GM23338 (cell line): ENCODE results near the gene PACC1. TPM values are rescaled to one million over a fixed set of nuclear protein-coding genes. Genes with fewer than 3 reads are reported as not detected.

Source experiments
- ATAC-seq: fragments of 200-7000 bp; cut with Tn5 transposase; 3 replicates; pipeline ENCODE4 v1.9.1; 2020
- DNase-seq: peaks from one replicate; pipeline ENCODE4 v3.0.0-alpha.2; 2015; ENCODE audit warnings: low spot score
- H2AFZ ChIP-seq: fragments of 200-600 bp; sonication (generic); 2 replicates; pipeline ENCODE4 v1.8.0; 2016; ENCODE audit warnings: antibody characterized with exemption, mild to moderate bottlenecking, moderate library complexity
- H3F3A ChIP-seq: fragments of 200-600 bp; sonication (generic); replicated peaks from 2 replicates; pipeline ENCODE4 v1.8.0; 2017; ENCODE audit warnings: antibody characterized with exemption, mixed run types, low read depth
- H3K27ac ChIP-seq: fragments of 200-600 bp; sonication (generic); 2 replicates; pipeline ENCODE4 v1.6.1; 2016; ENCODE audit warnings: low read depth
- H3K27me3 ChIP-seq: fragments of 200-600 bp; sonication (generic); 2 replicates; pipeline ENCODE4 v1.8.0; 2016; ENCODE audit warnings: mild to moderate bottlenecking, mixed run types, moderate library complexity; ENCODE audit not compliant: insufficient read depth
- H3K36me3 ChIP-seq: fragments of 200-600 bp; sonication (generic); 2 replicates; pipeline ENCODE4 v1.8.0; 2016; ENCODE audit warnings: mild to moderate bottlenecking; ENCODE audit not compliant: insufficient read depth
- H3K4me1 ChIP-seq: fragments of 200-600 bp; sonication (generic); 2 replicates; pipeline ENCODE4 v1.8.0; 2016; ENCODE audit warnings: mild to moderate bottlenecking, moderate library complexity; ENCODE audit not compliant: insufficient read depth
- H3K4me2 ChIP-seq: fragments of 200-600 bp; sonication (generic); 2 replicates; pipeline ENCODE4 v1.7.1; 2017; ENCODE audit warnings: mixed run types
- H3K4me3 ChIP-seq: fragments of 200-600 bp; sonication (generic); 2 replicates; pipeline ENCODE4 v1.6.1; 2016; ENCODE audit warnings: mixed run types
- H3K79me2 ChIP-seq: fragments of 200-600 bp; sonication (generic); replicated peaks from 2 replicates; pipeline ENCODE4 v1.8.0; 2017; ENCODE audit warnings: mild to moderate bottlenecking; ENCODE audit not compliant: insufficient read depth
- H3K9me2 ChIP-seq: fragments of 200-600 bp; sonication (generic); 2 replicates; pipeline ENCODE4 v1.8.0; 2017; ENCODE audit not compliant: insufficient read depth
- H4K20me1 ChIP-seq: fragments of 200-600 bp; sonication (generic); replicated peaks from 2 replicates; pipeline ENCODE4 v1.8.0; 2017; ENCODE audit warnings: mild to moderate bottlenecking; ENCODE audit not compliant: insufficient read depth
- H3K27ac Mint-ChIP-seq: 2 replicates; pipeline ENCODE4 v1.8.0; 2020; ENCODE audit warnings: inconsistent platforms, mild to moderate bottlenecking, moderate library complexity, mixed read lengths
- H3K27me3 Mint-ChIP-seq: 3 replicates; pipeline ENCODE4 v1.8.0; 2022; ENCODE audit warnings: low read depth, mild to moderate bottlenecking, moderate library complexity, mixed read lengths, inconsistent platforms; ENCODE audit not compliant: insufficient read depth, poor library complexity
- H3K36me3 Mint-ChIP-seq: 3 replicates; pipeline ENCODE4 v1.8.0; 2021; ENCODE audit warnings: low read depth, mild to moderate bottlenecking, inconsistent platforms, moderate library complexity, mixed read lengths
- H3K4me1 Mint-ChIP-seq: 3 replicates; pipeline ENCODE4 v1.8.0; 2020; ENCODE audit warnings: mild to moderate bottlenecking, inconsistent platforms, mixed read lengths
- H3K4me3 Mint-ChIP-seq: 3 replicates; pipeline ENCODE4 v1.8.0; 2021; ENCODE audit warnings: moderate library complexity, mild to moderate bottlenecking, inconsistent platforms, mixed read lengths
- H3K9me3 Mint-ChIP-seq: 3 replicates; pipeline ENCODE4 v1.8.0; 2020; ENCODE audit warnings: moderate library complexity, mild to moderate bottlenecking, inconsistent platforms, mixed read lengths
- CREB1 ChIP-seq: fragments of 250-450 bp; sonication (Bioruptor Pico); IDR thresholded peaks from 2 replicates; pipeline ENCODE4 v1.5.0; 2020; ENCODE audit warnings: low read depth, mild to moderate bottlenecking, moderate library complexity
- ETS1 ChIP-seq: IDR thresholded peaks from 2 replicates; pipeline ENCODE4 v1.6.1; 2016; ENCODE audit warnings: antibody characterized with exemption
- EZH2phosphoT487 ChIP-seq: fragments of 200-600 bp; sonication (generic); IDR thresholded peaks from one replicate; pipeline ENCODE4 v1.8.1; 2018; ENCODE audit warnings: antibody characterized with exemption; ENCODE audit not compliant: unreplicated experiment
- JUNB ChIP-seq: IDR thresholded peaks from one replicate; pipeline ENCODE4 v1.6.1; 2016; ENCODE audit warnings: antibody characterized with exemption; ENCODE audit not compliant: unreplicated experiment
- NANOG ChIP-seq: IDR thresholded peaks from 2 replicates; pipeline ENCODE4 v1.6.1; 2016; ENCODE audit warnings: antibody characterized with exemption, borderline replicate concordance
- POLR2AphosphoS5 ChIP-seq: IDR thresholded peaks from 2 replicates; pipeline ENCODE4 v1.6.1; 2016; ENCODE audit warnings: antibody characterized with exemption, low read depth
- REST ChIP-seq: IDR thresholded peaks from one replicate; pipeline ENCODE4 v1.6.1; 2018; ENCODE audit warnings: antibody characterized with exemption; ENCODE audit not compliant: unreplicated experiment
- ZNF114 ChIP-seq: fragments of 250-450 bp; sonication (Bioruptor Pico); IDR thresholded peaks from 2 replicates; pipeline ENCODE4 v1.5.0; 2020; ENCODE audit warnings: mild to moderate bottlenecking, moderate library complexity
- ZNF331 ChIP-seq: fragments of 250-450 bp; sonication (Bioruptor Pico); IDR thresholded peaks from 2 replicates; pipeline ENCODE4 v1.5.0; 2020; ENCODE audit warnings: low read depth, mild to moderate bottlenecking, moderate library complexity
- ZNF462 ChIP-seq: fragments of 250-450 bp; sonication (Bioruptor Pico); IDR thresholded peaks from 2 replicates; pipeline ENCODE4 v1.5.0; 2020; ENCODE audit warnings: mild to moderate bottlenecking, moderate library complexity
- polyA plus RNA-seq: library from polyadenylated mRNA; unstranded; fragments of >200 nt; fragmentation: Nextera tagmentation; extraction: Ambion mirVana; gene quantifications from 2 replicates; pipeline ENCODE4 v1.2.1, GENCODE V29; 2016
- total RNA-seq: library from RNA; depleted of rRNA; stranded (reverse); fragments of >200 nt; shearing (Covaris generic); gene quantifications from 2 replicates; pipeline ENCODE4 v1.2.3, GENCODE V29; 2014

The PACC1 gene
- total and polyA plus RNA-seq, 2 experiments from 2014 or later = 17.1 to 18.0 TPM

- Mint-ChIP-seq H3K27me3 (peaks cover 8% of the 10 kb centered on the region), H3K4me3 (no peak overlapping the region), H3K9me3 (no peaks in the 10 kb centered on the region), H3K4me1 (peaks cover 4% of the 10 kb centered on the region), H3K27ac (no peak overlapping the region), H3K36me3 (no peaks in the 10 kb centered on the region)
- peaks cover 12% of the 10 kb centered on the region for H3K27me3 ChIP-seq
- no peak overlapping the region for H2AFZ ChIP-seq
- no peak for DNase-seq
- H3F3A ChIP-seq = no peaks in the 10 kb centered on the region
- H3K4me3 ChIP-seq = no peak overlapping the region
- peaks cover 4% of the 10 kb centered on the region; the same call in 1 of the 2 replicates for H3K4me1 ChIP-seq
- no peaks in the 10 kb centered on the region for H3K36me3 ChIP-seq
- H3K27ac ChIP-seq = no peak overlapping the region
- no peaks in the 10 kb centered on the region; the same call in 1 of the 2 replicates for H3K79me2 ChIP-seq
- H3K4me2 ChIP-seq = no peak overlapping the region
- no peak for ATAC-seq
- TF ChIP-seq ZNF114 (CRISPR knock-in tag) (no peak), NANOG (no peak)
- no peaks in the 10 kb centered on the region for H3K9me2 ChIP-seq
- 0 out of 2 replicates have a peak, but pooled peaks cover 4% of the 10 kb centered on the region for H4K20me1 ChIP-seq
These were observed 22.6 kb upstream of the PACC1 start for GRCh38 chr1:212437179-212437798.

GRCh38 chr1:212434992-212435391 is 20.3 kb upstream of the PACC1 start:
- H3K4me2 ChIP-seq = no peak overlapping the region
- H2AFZ ChIP-seq = no peak overlapping the region
- Mint-ChIP-seq H3K4me1 (peaks cover 18% of the 10 kb centered on the region), H3K36me3 (no peaks in the 10 kb centered on the region), H3K27ac (no peak overlapping the region), H3K9me3 (no peaks in the 10 kb centered on the region), H3K27me3 (peaks cover 7% of the 10 kb centered on the region), H3K4me3 (no peak overlapping the region)
- ATAC-seq (no peak), DNase-seq (no peak)
- H3K79me2 ChIP-seq = no peaks in the 10 kb centered on the region
- no peak overlapping the region for H3K27ac ChIP-seq
- H3F3A ChIP-seq = no peaks in the 10 kb centered on the region
- H4K20me1 ChIP-seq = 0 out of 2 replicates have a peak, but pooled peaks cover 4% of the 10 kb centered on the region
- H3K4me3 ChIP-seq = no peak overlapping the region
- H3K4me1 ChIP-seq = peaks cover 16% of the 10 kb centered on the region; the same call in 1 of the 2 replicates
- no peaks in the 10 kb centered on the region for H3K9me2 ChIP-seq
- no peaks in the 10 kb centered on the region for H3K36me3 ChIP-seq
- H3K27me3 ChIP-seq = peaks cover 12% of the 10 kb centered on the region
- TF ChIP-seq EZH2phosphoT487 (no peak), NANOG (no peak), ZNF114 (CRISPR knock-in tag) (no peak), ETS1 (no peak), JUNB (no peak), POLR2AphosphoS5 (no peak), CREB1 (CRISPR knock-in tag) (no peak), ZNF462 (no peak), REST (no peak), ZNF331 (no peak)
